Stomach (tissue), 4 donors: ENCODE results near the gene ESPN.

Experiments used
- CTCF ChIP-seq, 7 experiments: fragments of 450-650 bp in 4 of 7; fragments of 200-600 bp in 3 of 7; sonication (generic) in 3 of 7; IDR thresholded peaks; one replicate each; pipeline ENCODE4 v1.5.1; 2016 to 2019; ENCODE audit warnings: antibody characterized with exemption in 7 of 7, control low read depth in 2 of 7, mild to moderate bottlenecking in 1 of 7
- EP300 ChIP-seq: sonication (generic); formaldehyde crosslinking; IDR thresholded peaks from one replicate; pipeline ENCODE4 v1.6.1; 2017; ENCODE audit warnings: antibody characterized with exemption

- TF ChIP-seq EP300 (no peak), CTCF (IDR thresholded peaks at IDR 0.05) (no peak)
These were observed 41.0 kb downstream of the ESPN start for GRCh38 chr1:6465461-6466005.
